Myocyte (in vitro differentiated cells): ENCODE measurements around the gene JAG1. TPM values are rescaled to one million over a fixed set of nuclear protein-coding genes. Genes with fewer than 3 reads are reported as not detected.

Source experiments
- DNase-seq: peaks from one replicate; pipeline ENCODE4 v3.0.0-alpha.2; 2012; ENCODE audit warnings: low read depth
- total RNA-seq: library from RNA; depleted of rRNA; stranded (reverse); fragments of >200 nt; gene quantifications from 2 replicates; pipeline ENCODE4 v1.2.3, GENCODE V29; 2014

Gene JAG1
- total RNA-seq, 1 donor from 2014 or later, result 14.0 TPM

- DNase-seq, result no peak
Observed at GRCh38 chr20:10699941-10700340, 26.1 kb upstream of the JAG1 start.

GRCh38 chr20:10699489-10699888 lies 25.7 kb upstream of the JAG1 start:
- no peak for DNase-seq

GRCh38 chr20:10696650-10697049 lies 22.9 kb upstream of the JAG1 start:
- peak; percentile 80 for DNase-seq

GRCh38 chr20:10689385-10689784 lies 15.6 kb upstream of the JAG1 start:
- DNase-seq, result no peak

- no peak for DNase-seq
Observed at GRCh38 chr20:10687895-10688294, 14.1 kb upstream of the JAG1 start.

- DNase-seq, result no peak
Observed at GRCh38 chr20:10686356-10687133, 12.7 kb upstream of the JAG1 start.

- no peak for DNase-seq
Observed at GRCh38 chr20:10683537-10683936, 9.7 kb upstream of the JAG1 start.

- DNase-seq, result no peak
Observed at GRCh38 chr20:10682939-10683338, 9.1 kb upstream of the JAG1 start.

- no peak for DNase-seq
Observed at GRCh38 chr20:10681494-10681893, 7.7 kb upstream of the JAG1 start.

- DNase-seq, result no peak
Observed at GRCh38 chr20:10680571-10680970, 6.8 kb upstream of the JAG1 start.

- DNase-seq, result no peak
Observed at GRCh38 chr20:10679269-10679668, 5.5 kb upstream of the JAG1 start.

- DNase-seq, result no peak
Observed at GRCh38 chr20:10676518-10676917, 2.7 kb upstream of the JAG1 start.

GRCh38 chr20:10675450-10675848 lies 1.6 kb upstream of the JAG1 start:
- no peak for DNase-seq

- DNase-seq, result peak; percentile 77
Observed at GRCh38 chr20:10674684-10675449, 1.1 kb upstream of the JAG1 start.

GRCh38 chr20:10673176-10673841 lies 490 bp downstream of the JAG1 start:
- DNase-seq, result no peak

- DNase-seq, result peak; percentile 51
Observed at GRCh38 chr20:10672624-10673127, 1.1 kb downstream of the JAG1 start.

GRCh38 chr20:10671919-10672623 lies 1.7 kb downstream of the JAG1 start:
- peak; percentile 43 for DNase-seq

GRCh38 chr20:10671221-10671918 lies 2.4 kb downstream of the JAG1 start:
- DNase-seq, result peak; percentile 90

GRCh38 chr20:10670501-10671220 lies 3.1 kb downstream of the JAG1 start:
- DNase-seq, result no peak
